MV-4-11 (cell line): ENCODE results near the gene BIN1.
"Not testable (repeated sequence)": the region's sequence is repeated elsewhere in the genome, so short reads cannot be mapped to it uniquely, and the experiment has no call there.

Experiments used
- DNase-seq: peaks from one replicate; lab custom pipeline; 2025; lab: John Stamatoyannopoulos, UW

BIN1 gene

GRCh38 chr2:127046579-127046978, 60.4 kb downstream of the BIN1 start:
- no peak for DNase-seq

- DNase-seq: no peak
These were observed 61.0 kb downstream of the BIN1 start for GRCh38 chr2:127045792-127046501.

DNA sequence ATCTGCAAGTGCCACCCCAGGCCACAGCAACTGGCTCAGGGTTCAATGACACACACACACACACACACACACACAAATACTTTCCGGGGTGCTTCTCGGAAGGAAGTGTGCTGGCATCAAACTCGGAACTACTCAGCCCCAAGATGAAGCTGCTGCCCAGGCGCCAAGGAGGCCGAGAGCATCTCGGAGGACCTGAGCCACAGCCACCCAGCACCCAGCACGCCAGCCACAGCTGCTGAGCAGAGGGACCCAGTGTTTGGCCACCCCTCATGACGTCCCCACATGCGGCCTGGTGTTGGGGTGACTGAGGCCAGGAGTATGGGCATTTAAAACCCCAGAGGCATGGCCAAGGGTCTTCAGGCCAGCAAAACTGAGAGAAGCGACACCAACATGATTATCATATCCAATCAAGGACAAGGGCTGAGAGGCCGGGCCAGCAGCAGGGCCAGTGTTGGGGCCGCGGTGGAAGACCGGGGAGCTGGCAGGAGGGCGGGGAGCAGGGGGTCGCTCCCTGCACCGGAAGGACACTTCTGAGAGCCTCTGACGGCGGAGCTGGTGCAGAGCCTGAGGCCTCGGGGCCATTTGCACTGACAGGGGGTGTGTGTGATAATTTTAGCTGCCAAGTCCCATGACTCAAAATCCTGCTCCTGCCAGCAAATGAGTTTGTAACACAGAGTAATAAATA, 61.8 kb downstream of the BIN1 start:
- no peak for DNase-seq

DNA sequence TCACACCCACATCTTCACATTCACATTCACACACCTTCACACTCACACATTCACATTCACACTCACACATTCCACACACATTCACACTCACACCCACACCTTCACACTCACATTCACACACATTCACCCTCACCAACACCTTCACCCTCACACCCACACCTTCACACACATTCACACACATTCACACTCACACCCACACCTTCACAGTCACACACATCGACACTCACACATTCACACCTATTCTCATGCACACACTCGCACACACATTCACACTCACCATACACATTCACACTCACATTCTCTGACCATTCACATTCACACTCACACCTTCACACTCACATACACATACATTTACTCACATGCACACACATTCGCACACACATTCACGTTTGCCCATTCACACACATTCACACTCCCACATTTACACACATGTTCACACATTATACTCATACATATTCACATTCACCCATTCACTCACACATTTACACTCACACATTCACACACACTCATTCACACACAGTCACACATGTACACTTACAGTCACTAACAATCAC, 62.7 kb downstream of the BIN1 start:
- no peak for DNase-seq

DNA sequence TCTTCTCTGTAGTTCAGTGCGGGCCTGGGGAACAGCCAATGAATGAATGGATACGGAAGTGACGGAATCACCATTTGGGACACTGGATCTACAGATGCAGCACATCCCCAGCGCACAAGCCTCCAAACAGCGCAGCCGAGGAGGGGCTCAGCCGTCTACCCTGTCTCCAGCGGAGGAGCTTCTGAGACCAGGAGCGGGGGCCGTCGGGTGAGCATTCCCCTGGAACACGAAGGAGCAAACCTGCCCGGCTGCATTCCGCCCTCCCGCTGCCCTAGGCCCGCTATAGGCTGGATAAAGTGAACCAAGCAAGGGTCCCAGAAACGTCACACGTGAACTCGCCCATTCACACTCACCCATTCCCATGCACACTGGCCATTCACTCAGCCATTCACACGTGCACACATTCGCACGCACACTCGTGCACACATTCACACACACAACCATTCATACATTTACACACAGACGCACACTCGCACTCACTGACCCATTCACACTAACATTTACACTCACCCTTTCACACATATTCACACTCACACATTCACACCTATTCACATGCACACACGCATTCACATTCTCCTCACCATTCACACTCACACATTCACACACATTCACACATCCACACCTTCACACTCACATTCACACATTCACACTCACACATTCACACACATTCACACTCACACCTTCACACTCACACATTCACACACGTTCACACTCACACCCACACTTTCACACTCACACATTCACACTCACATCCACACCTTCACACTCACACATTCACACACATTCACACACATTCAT, 63.4 kb downstream of the BIN1 start:
- no peak for DNase-seq

DNA sequence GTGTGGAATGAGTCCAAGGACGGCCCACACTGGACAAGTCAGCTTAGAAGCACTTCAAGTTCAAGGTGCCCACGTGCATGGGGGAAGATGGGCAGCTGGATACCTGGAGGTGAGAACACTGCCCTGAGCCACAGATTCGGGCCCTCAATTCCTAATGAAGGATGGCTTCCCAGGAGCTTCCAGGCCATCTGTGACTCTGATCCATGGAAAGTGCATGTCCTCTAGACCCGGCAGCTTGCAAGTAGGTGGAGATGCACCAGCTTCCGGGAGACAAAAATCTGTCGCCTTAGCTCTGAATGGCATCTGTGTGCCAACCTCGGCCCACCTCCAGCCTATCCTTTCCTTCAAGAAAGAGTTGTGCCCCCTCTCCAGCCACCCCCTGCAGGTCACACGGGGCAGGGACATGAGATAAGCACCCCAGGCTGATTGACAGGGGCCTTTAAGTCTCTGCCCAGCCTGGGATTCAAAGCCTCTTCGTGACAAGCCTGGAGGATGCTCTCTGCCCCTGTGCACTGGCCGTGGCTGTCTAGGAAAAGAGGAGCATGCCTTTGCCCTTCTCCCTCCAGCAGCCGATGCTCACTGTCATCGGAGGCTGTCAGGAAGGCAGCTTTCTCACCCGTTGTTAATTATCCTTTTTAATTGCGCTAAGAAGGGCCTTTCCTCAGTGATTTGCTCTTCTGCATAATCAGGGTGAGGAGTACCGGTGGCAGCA, 65.5 kb downstream of the BIN1 start:
- no peak for DNase-seq

GRCh38 chr2:127040169-127040568, 66.8 kb downstream of the BIN1 start:
- no peak for DNase-seq

GRCh38 chr2:127039387-127040031, 67.4 kb downstream of the BIN1 start:
- DNase-seq: no peak

- no peak for DNase-seq
These were observed 69.5 kb downstream of the BIN1 start for GRCh38 chr2:127037476-127037875.

DNA sequence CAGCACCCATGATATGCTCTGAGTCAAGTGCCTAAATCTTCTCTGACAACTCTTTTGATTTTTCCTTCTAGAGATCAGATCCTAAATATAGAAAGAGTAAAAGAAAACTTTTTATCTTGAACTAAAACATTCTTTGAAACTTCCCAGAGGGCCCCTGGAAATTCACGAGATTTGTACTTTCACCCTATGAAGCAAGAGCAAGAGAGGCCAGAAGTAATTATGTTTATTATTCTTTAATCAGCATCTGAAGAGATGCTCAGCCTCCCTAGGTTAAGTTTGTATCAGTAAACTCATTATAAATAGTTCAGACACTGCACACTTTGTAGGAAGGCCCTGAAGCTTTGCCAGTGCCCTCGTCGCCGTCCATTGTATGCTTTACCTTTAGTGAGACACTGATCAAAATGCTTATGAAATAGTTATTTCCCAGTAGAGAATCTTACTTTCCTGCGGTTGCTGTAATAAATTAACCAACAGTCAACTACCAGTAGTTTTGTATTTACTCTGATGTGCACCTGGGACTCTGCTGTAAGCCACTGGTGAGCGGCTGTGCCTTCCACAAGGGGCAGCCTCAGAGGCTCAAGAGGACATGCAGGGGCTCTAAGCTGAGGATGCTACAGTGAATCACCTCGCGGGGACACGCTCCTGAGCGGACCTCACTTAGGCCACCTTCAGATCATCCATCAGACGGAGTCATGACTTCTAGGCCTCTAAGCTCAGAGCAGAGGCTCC, 71.9 kb downstream of the BIN1 start:
- DNase-seq: no peak

GRCh38 chr2:127034051-127034450, 72.9 kb downstream of the BIN1 start:
- DNase-seq: no peak

- DNase-seq: no peak
These were observed 74.3 kb downstream of the BIN1 start for GRCh38 chr2:127032621-127033020.

GRCh38 chr2:127029350-127030051, 77.5 kb downstream of the BIN1 start:
- DNase-seq: peak; percentile 28

DNA sequence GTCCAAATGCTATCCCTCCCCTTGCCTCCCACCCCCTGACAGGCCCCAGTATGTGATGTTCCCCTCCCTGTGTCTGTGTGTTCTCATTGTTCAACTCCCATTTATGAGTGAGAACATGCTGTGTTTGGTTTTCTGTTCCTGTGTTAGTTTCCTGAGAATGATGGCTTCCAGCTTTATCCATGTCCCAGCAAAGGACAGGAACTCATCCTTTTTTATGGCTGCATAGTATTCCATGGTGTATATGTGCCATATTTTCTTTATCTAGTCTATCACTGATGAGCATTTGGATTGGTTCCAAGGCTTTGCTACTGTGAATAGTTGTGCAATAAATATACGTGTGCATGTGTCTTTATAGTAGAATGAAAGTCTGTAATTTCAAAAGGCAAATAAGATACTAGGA, 78.2 kb downstream of the BIN1 start:
- DNase-seq: not testable (repeated sequence)

DNA sequence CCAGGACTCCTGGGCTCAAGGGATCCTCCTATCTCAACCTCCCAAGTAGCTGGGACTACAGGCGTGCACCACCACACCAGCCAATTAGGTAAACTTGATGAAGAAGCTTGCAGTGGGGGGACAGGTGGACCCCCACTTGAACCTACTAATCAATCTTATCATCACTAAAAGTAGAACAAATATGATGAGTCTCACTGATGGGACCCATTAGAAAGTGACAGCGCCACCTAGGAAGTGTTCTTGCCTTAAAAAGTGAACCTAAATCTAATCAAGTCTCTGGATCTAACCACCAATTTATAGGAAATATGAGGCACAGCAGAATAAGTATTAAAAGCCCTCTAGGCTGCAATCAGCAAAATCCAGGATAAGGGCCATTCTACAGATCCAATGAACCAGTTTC, 79.2 kb downstream of the BIN1 start:
- DNase-seq: no peak

GRCh38 chr2:127025359-127026166, 81.4 kb downstream of the BIN1 start:
- peak; percentile 37 for DNase-seq

DNA sequence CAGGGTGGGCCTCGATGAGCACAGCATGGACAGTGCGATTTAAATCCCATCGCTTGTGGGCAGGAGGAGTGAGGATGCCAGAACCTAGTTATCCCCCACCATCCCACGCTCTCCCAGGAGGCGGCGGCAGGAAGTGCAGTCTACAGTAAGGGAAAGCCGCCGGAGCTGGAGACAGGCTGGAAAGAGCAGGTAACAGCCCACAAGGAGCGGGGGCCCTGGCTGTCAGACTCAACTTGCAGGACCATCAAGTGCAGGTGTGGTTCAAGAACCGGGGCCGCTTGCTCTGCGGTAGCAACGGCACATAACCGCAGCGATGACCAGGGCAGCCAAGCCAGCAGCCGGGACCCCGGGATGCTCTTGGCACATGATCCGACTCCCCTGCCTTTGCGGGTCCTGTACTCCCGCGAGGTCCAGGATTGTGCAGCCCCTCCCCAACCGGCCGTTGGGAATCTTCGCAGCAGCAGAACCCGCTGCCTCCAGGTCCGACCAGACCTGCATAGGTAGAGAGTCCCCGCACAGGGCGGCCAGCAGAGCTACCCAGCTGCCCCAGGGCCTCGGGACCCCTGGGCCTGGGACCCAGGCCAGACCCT, 82.1 kb downstream of the BIN1 start:
- no peak for DNase-seq

DNA sequence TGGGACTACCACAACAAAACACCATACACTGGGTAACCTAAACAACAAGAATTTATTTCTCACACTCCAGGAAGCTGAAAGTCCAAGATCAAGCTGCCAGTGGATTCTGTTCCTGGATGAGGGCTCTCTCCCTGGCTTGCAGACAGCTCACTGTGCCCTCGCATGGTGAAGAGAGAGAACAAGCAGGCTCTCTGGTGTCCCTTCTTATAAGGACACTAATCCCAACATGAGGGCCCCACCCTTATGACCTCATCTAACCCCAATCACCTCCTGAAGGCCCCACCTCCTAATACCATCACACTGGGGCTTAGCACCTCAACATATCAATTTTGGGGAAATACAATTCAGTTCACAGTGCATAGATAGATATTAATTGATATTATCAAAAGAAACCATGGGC, 83.5 kb downstream of the BIN1 start:
- no peak for DNase-seq

GRCh38 chr2:127022817-127023216, 84.1 kb downstream of the BIN1 start:
- DNase-seq: no peak
